ENCODE results near the gene FAM117B.
"Not testable (repeated sequence)": the region's sequence is repeated elsewhere in the genome, so short reads cannot be mapped to it uniquely, and the experiment has no call there.

FAM117B gene

DNA sequence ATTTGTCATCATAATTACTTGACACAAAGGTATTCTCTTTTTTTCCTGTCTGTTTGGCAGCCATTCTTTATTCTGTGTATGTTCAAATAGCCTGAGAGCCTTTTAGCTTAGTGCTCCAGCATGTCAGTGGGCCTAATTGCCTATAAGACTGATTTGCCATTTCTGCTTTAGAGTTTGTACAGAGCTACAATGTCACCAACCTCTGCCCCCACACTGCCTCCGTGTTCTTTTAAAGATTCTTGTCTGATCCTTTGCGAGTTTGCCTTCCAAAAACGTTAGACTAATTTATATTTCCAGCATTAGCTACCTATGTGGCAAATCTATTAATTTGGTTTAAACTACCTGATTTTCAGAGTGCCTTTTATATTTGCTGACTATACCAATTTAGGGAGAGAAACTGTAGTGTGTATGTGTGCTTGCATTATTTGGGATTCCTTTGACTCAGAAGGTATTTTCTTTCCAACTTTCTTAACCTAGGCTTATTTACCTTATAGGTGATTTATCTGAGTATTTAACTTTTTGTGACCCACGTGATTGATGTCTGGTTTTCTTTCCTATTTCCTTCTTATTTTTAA is 70.8 kb downstream of the FAM117B start:
- H3K4me3 ChIP-seq (ENCODE audit: low read depth, low read length), result no peak overlapping the region
- TF ChIP-seq, protein P1, sequence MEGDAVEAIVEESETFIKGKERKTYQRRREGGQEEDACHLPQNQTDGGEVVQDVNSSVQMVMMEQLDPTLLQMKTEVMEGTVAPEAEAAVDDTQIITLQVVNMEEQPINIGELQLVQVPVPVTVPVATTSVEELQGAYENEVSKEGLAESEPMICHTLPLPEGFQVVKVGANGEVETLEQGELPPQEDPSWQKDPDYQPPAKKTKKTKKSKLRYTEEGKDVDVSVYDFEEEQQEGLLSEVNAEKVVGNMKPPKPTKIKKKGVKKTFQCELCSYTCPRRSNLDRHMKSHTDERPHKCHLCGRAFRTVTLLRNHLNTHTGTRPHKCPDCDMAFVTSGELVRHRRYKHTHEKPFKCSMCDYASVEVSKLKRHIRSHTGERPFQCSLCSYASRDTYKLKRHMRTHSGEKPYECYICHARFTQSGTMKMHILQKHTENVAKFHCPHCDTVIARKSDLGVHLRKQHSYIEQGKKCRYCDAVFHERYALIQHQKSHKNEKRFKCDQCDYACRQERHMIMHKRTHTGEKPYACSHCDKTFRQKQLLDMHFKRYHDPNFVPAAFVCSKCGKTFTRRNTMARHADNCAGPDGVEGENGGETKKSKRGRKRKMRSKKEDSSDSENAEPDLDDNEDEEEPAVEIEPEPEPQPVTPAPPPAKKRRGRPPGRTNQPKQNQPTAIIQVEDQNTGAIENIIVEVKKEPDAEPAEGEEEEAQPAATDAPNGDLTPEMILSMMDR (conservative IDR thresholded peaks at IDR 0.05; ENCODE audit: low read depth, low read length), result no peak
- no peak for DNase-seq (ENCODE audit: low read depth)

DNA sequence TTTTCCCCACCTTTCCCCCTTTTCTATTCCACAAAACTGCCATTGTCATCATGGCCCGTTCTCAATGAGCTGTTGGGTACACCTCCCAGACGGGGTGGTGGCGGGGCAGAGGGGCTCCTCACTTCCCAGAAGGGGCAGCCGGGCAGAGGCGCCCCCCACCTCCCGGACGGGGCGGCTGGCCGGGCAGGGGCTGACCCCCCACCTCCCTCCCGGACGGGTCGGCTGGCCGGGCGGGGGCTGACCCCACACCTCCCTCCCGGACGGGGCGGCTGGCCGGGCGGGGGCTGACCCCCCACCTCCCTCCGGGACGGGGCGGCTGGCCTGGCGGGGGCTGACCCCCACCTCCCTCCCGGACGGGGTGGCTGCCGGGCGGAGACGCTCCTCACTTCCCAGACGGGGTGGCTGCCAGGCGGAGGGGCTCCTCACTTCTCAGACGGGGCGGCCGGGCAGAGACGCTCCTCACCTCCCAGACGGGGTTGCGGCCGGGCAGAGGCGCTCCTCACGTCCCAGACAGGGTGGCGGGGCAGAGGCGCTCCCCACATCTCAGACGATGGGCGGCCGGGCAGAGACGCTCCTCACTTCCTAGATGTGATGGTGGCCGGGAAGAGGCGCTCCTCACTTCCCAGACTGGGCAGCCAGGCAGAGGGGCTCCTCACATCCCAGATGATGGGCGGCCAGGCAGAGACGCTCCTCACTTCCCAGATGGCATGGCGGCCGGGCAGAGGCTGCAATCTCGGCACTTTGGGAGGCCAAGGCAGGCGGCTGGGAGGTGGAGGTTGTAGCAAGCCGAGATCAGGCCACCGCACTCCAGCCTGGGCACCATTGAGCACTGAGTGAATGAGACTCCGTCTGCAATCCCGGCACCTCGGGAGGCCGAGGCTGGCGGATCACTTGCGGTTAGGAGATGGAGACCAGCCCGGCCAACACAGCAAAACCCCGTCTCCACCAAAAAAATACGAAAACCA is 80.5 kb downstream of the FAM117B start:
- not testable (repeated sequence) for DNase-seq (ENCODE audit: low read depth); H3K4me3 ChIP-seq (ENCODE audit: low read depth, low read length)

DNA sequence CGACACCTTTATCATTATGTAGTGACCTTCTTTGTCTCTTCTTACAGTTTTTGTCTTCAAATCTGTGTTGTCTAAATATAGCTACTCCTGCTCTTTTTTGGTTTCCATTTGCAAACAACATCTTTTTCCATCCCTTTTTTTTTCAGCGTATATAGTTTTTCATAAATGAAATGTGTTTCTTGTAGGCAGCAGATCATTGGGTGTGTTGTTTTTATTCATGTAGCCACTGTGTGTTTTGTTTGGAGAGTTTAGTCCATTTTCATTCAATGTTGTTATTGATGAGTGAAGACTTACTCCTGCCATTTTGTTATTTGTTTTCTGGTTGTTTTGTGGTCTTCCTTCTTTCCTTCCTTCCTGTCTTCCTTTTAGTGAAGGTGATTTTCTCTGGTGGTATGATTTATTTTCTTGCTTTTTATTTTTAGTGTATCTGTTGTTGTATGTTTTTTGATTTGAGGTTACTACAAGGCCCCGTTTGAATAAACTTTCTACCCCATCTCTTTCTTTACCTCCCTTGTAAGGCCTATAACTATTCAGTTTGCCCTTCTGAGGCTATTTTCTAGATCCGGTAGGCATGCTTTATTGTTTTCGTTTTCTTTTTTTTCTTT is 81.4 kb downstream of the FAM117B start:
- TF ChIP-seq, protein P1 (conservative IDR thresholded peaks at IDR 0.05; ENCODE audit: low read depth, low read length), result no peak
- DNase-seq (ENCODE audit: low read depth), result no peak
- H3K4me3 ChIP-seq (ENCODE audit: low read depth, low read length), result no peak overlapping the region

DNA sequence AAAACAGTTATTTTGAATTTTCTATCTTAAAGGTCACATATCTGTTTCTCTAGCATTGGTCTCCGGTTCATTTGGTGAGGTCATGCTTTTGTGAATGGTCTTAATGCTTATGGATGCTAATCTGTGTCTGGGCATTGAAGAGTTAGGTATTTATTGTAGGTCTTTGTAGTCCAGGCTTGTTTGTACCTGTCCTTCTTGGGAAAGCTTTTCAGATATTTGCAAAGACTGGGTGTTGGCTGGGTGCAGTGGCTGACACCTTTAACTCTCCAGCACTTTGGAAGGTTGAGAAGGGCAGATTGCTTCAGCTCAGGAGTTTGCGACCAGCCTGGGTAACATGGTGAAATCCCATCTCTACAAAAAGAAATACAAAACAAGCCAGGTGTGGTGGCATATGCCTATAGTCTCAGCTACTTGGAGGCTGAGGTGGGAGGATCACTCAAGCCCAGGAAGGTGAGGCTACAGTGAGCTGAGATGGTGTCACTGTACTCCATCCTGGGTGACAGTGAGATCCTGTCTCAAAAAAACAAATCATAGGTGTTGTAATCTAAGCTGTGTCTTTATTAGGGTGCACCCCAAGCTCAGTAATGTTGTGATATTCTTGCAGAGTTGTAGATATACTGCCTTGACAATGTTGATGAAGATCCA is 82.3 kb downstream of the FAM117B start:
- no peak for DNase-seq (ENCODE audit: low read depth)
- TF ChIP-seq, protein P1 (conservative IDR thresholded peaks at IDR 0.05; ENCODE audit: low read depth, low read length), result no peak
- no peak overlapping the region for H3K4me3 ChIP-seq (ENCODE audit: low read depth, low read length)

DNA sequence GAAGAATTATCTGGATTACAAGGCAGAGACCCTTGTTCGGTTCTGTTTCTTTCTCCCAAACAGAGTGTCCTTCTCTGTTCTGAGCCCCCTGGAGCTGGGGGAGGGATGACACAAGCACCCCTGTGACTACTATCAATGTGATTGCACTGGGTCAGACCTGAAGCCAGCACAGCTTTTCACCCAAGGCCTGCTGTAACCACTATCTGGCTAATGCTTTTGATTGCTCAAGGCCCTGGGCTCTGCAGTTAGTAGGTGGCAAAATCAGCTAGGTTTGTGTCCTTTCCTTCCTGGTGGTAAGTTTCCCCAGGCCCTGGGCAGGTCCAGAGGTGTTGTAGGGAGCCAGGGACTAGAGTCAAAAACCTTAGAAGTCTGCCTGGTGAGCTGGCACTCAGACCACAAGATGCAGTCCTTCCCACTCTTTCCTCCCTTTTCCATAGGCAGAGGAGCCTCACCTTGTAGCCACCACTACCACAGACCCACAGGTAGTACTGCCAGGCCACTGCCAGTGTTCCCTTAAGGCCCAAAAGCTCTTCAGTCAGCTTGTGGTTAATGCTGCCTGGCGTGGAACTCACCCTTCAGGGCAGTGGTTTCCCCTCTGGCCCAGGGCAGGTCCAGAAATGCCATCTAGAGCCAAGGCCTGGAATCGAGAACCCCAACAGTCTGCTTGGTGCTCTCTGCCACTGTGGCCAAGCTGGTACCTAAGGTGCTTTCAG is 83.0 kb downstream of the FAM117B start:
- TF ChIP-seq, protein P1 (conservative IDR thresholded peaks at IDR 0.05; ENCODE audit: low read depth, low read length), result no peak
- no peak for DNase-seq (ENCODE audit: low read depth)
- no peak overlapping the region for H3K4me3 ChIP-seq (ENCODE audit: low read depth, low read length)

DNA sequence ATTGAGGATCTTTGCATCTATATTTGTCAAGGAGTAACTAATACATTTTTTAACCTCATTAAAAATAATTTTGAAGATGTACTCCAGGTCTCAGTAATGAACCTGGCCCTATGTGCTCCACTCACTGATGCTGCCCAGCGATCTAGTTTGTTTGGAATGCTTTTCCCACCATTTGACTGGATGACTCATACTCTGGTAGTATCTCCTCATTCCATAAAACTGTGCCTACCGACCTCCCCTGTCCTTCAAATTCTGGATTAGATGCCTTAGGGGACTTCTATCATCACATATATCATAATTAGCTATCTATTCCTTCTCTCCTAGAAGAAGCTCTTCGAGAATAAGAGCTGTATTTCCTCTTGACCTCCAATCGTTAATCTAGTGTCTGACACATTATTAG is 83.8 kb downstream of the FAM117B start:
- TF ChIP-seq, protein P1 (conservative IDR thresholded peaks at IDR 0.05; ENCODE audit: low read depth, low read length), result no peak
- peak; percentile 44 for DNase-seq (ENCODE audit: low read depth)
- no peak overlapping the region for H3K4me3 ChIP-seq (ENCODE audit: low read depth, low read length)

All from choroid plexus epithelial cell (primary cell).